Measurements from ENCODE around the gene ACSM2B.
A peak's percentile ranks its signal among the peaks of the same experiment; 100 is the strongest.
"Not testable (repeated sequence)": the region's sequence is repeated elsewhere in the genome, so short reads cannot be mapped to it uniquely, and the experiment has no call there.

The ACSM2B gene

DNA sequence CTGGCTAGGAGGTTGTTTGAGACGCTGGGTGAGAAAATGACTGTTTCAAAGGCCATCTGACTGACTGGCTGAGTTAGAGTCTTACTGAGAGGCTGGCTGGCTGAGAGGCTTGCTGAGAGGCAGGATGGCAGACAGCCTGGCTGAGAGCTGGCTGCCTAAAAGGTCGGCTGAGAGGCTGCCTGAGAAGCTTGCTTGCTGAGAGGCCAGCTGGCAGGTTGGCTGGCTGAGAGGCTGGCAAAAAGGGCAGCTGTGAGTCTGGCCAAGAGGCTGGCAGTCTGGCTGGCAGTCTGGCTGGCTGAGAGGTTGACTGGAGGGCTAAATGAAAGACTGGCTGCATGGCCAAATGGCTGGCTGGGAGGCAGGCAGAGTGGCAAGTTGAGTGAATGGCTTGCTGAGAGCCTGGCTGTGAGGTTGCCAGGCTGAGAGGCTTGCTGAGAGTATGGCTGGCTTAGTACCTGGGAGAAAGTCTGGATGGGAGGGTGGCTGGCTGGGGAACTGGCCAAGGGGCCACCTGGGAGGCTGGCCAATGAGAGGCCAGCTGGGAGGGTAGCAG is 35.3 kb upstream of the ACSM2B start:
- DNase-seq (ENCODE audit: low spot score) = no peak
- TF ChIP-seq, protein P1, sequence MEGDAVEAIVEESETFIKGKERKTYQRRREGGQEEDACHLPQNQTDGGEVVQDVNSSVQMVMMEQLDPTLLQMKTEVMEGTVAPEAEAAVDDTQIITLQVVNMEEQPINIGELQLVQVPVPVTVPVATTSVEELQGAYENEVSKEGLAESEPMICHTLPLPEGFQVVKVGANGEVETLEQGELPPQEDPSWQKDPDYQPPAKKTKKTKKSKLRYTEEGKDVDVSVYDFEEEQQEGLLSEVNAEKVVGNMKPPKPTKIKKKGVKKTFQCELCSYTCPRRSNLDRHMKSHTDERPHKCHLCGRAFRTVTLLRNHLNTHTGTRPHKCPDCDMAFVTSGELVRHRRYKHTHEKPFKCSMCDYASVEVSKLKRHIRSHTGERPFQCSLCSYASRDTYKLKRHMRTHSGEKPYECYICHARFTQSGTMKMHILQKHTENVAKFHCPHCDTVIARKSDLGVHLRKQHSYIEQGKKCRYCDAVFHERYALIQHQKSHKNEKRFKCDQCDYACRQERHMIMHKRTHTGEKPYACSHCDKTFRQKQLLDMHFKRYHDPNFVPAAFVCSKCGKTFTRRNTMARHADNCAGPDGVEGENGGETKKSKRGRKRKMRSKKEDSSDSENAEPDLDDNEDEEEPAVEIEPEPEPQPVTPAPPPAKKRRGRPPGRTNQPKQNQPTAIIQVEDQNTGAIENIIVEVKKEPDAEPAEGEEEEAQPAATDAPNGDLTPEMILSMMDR (IDR thresholded peaks at IDR 0.05; ENCODE audit: extremely low read depth, insufficient read depth, missing control alignments) = no peak
- in situ Hi-C loops (cut with MboI; ENCODE audit: low pct_unique_long_range_greater_than_20kb, low sequenced_read_pairs, unreplicated experiment) = no loop called here

DNA sequence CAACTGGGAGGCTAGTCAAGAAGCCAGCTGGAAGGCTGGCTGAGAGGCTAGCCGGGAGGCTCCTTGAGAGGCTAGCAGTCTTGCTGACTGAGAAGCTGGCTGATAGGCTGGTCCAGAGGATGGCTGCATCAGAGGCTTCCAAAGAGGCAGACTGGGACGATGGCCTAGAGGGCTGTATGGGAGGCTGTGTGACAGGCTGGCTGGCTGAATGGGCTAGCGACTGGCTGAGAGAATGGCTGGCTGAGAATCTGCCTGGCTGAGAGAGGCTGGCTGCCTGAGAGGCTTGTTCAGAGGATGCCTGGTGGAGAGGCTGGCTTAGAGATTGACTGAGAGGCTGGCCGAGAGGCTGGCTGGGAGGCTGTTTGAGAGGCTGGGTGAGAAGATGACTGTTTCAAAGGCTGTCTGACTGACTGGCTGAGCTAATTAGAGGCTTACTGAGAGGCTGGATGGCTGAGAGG is 34.8 kb upstream of the ACSM2B start:
- in situ Hi-C loops (cut with MboI; ENCODE audit: low pct_unique_long_range_greater_than_20kb, low sequenced_read_pairs, unreplicated experiment) = no loop called here
- no peak for DNase-seq (ENCODE audit: low spot score)
- TF ChIP-seq, protein P1 (IDR thresholded peaks at IDR 0.05; ENCODE audit: extremely low read depth, insufficient read depth, missing control alignments) = no peak

DNA sequence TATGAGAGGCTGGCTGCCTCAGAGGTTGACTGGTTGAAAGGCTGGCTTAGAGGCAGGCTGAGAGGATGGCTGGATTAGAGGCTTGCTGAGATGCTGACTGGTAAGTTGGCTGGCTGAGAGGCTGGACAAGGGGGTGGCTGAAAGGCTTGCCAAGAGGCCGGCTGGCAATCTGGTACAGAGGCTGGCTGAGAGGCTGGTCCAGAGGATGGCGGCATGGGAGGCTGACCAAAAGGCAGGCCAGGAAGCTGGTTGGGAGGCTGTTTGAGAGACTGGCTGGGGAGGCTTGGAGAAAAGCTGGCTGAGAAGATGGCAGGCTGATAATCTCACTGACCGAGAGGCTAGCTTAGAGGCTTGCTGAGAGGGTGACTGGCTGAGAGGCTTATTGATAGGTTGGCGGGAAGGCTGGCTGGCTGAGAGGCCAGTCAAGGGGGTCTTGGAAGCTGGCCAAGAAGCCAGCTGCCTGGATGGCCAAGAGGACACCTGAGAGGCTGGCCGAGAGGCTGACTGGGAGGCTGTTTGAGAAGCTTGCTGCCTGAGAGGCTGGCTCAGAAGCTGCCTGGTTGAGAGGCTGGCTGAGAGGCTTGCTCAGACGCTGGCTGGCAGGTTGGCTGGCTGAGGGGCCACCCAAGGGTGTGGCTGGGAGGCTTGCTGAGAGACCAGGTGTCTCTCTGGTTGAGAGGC is 34.2 kb upstream of the ACSM2B start:
- in situ Hi-C loops (cut with MboI; ENCODE audit: low pct_unique_long_range_greater_than_20kb, low sequenced_read_pairs, unreplicated experiment) = no loop called here
- no peak for DNase-seq (ENCODE audit: low spot score)
- TF ChIP-seq, protein P1 (IDR thresholded peaks at IDR 0.05; ENCODE audit: extremely low read depth, insufficient read depth, missing control alignments) = no peak

DNA sequence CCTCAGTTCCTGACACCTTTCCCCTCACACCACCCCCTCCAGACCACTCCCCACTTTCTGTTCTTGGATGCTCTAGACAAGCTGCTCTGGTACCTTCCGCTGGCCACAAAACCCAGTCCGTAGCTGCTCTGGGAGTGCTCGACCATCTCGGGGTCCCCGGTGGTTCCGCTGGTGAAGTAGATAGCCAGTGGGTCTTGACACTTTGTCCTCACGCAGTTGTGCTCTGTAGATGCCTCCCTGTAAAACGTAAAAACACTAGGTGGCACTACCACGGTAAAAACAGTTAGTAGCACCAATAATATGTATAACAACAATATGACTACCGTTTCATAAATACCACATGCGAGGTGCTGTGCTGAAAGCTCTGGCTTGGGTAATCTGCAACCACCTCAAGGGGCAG is 26.0 kb upstream of the ACSM2B start:
- in situ Hi-C loops (cut with MboI; ENCODE audit: low pct_unique_long_range_greater_than_20kb, low sequenced_read_pairs, unreplicated experiment); DNase-seq (ENCODE audit: low spot score): not testable (repeated sequence)
- TF ChIP-seq, protein P1 (IDR thresholded peaks at IDR 0.05; ENCODE audit: extremely low read depth, insufficient read depth, missing control alignments) = peak; percentile 43

DNA sequence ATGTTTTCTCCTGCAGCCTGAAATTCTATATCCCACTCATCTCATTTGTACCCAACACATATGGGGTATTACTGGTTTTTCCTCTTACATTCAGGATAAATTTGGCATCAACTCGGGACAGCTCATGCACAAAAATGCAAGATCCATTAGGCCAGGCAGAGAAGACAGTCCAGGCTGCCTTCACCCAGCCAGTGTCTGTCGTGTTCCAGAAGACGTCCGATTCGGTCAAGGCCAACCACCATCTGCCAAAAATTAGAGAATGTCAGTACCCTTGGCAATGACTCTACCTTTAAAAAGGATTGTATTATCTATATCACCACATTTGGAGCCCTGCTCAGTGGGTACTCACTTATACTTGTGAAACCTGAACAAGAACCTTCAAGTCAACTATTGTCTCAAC is 23.3 kb upstream of the ACSM2B start:
- in situ Hi-C loops (cut with MboI; ENCODE audit: low pct_unique_long_range_greater_than_20kb, low sequenced_read_pairs, unreplicated experiment) = not testable (repeated sequence)

DNA sequence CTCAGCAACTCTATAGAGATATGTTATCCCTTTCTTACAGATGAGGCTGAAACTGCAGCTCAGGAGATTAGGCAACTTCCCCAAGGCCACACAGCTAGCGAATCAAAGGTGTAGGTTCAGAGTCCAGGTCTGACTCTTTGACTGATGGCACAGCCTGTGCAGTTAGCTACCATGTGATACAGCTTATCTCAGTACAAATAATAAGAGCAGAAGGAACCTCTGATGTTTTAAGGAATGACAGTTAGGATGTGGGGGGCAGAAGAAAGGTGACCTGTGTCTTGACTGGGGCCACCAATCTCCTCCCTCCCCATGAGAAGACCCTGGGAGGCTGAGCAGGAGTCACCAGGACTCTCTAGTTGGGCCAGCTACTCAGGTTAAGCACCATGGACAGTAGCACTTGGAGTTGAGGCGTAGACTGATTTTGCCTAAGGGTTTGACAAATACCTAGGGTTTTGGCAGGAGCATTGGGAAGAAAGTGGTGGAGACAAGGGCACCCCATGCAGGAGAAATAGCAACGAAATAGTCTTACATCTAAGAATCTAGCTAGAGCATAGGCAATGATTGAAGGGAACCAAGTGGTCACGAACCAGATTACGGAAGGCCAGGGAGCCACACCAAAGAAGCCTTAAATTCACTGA is 22.8 kb upstream of the ACSM2B start:
- DNase-seq (ENCODE audit: low spot score) = no peak
- TF ChIP-seq, protein P1 (IDR thresholded peaks at IDR 0.05; ENCODE audit: extremely low read depth, insufficient read depth, missing control alignments) = no peak
- in situ Hi-C loops (cut with MboI; ENCODE audit: low pct_unique_long_range_greater_than_20kb, low sequenced_read_pairs, unreplicated experiment) = no loop called here

More for the DNA sequence above, 23.3 kb upstream of the ACSM2B start:
- DNase-seq (ENCODE audit: low spot score) = not testable (repeated sequence)

DNA sequence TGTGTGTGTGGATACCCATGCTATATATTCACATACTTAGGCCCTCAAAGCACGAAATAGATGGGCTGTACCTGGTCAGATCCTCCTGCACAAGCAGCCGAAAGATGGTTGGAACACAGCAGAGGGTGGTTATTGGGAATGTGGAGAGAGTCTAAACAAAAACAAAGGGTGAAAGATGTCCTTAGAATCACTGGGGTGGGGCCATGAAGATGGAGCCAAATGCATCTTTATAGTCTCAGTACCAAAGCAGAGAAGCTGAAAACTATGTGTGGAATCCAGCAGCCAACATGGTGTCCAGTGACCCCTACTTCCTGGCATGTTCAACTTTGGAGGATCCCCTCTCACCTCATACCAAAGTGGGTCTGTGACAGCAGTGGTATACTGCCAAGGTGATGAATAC is 19.5 kb upstream of the ACSM2B start:
- not testable (repeated sequence) for DNase-seq (ENCODE audit: low spot score)

DNA sequence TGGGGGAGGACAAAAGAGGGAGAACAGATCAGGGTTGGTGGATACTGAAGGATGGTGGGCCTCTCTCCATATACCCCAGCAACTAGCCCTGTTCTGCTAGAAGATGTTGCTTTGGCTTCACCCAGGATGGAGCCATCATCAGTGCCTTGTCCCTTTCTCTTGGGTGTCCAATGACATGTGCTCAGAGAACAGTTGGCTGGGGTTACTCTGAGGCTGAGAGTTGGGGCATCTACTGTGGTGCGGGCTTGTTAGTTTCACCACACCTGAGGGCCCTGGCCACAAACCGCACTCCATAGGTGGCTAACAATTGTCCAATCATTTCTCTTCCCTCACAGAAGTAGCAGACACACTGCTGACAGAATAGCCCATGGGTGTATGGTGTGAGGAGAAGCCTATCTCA is 18.9 kb upstream of the ACSM2B start:
- in situ Hi-C loops (cut with MboI; ENCODE audit: low pct_unique_long_range_greater_than_20kb, low sequenced_read_pairs, unreplicated experiment); DNase-seq (ENCODE audit: low spot score): not testable (repeated sequence)

More for the DNA sequence above, 19.5 kb upstream of the ACSM2B start:
- in situ Hi-C loops (cut with MboI; ENCODE audit: low pct_unique_long_range_greater_than_20kb, low sequenced_read_pairs, unreplicated experiment) = not testable (repeated sequence)

DNA sequence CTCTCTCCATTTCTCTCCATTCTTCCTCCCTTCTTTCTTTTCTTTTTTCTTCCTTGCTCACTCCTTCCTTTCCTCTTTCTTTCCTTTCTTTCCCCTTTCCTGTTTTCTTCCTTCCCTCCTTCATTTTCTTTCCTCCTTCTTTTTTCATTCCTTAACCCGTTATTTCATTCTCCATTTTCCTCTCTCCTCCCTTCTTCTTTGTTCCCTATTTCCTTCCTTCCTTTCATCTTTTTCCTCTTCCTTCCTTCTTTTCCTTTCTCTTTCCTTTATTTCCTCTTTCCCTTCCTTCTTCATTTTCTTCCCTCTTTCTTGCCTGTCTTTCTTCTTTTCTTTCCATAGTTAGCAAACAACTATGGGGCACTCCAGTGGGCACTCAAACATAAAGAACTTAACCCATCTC is 16.6 kb upstream of the ACSM2B start:
- DNase-seq (ENCODE audit: low spot score); in situ Hi-C loops (cut with MboI; ENCODE audit: low pct_unique_long_range_greater_than_20kb, low sequenced_read_pairs, unreplicated experiment): not testable (repeated sequence)

DNA sequence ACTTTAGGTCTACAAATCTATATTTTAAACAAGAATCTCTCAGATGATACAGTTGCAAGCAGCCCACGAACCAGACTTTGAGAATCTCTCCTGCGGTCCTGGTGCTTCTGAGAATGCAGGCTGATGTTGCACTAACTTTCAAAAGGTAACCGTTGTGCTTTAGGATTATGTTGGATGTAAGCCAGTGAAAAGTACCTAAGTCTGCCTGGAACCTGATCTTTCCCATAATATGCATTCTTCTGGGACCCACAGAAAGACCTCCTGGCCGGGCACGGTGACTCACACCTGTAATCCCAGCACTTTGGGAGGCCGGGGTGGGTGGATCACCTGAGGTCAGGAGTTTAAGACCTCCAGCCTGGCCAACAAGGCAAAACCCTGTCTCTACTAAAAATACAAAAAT is 13.3 kb upstream of the ACSM2B start:
- in situ Hi-C loops (cut with MboI; ENCODE audit: low pct_unique_long_range_greater_than_20kb, low sequenced_read_pairs, unreplicated experiment); DNase-seq (ENCODE audit: low spot score): not testable (repeated sequence)

DNA sequence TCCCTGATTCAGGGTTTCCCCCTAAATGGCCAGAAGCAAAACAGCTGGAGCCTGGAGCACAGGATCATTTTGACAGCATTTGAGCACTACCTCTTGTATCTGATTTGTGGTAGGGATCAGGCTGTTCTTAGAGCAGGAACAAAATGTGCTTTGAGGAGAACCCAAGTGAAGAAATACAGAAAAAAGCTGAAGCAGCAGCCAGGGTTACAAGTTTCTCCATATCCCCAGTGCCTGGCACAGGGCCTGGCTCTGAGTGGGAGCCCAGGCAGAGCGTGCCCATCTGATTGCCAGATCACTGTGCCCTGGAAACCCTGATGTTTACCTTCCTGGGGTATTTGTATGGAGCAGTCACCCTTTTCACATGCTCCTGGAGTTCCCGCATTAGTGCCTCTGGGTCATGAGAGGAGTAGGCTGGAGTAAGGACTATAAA is 11.5 kb upstream of the ACSM2B start:
- DNase-seq (ENCODE audit: low spot score); in situ Hi-C loops (cut with MboI; ENCODE audit: low pct_unique_long_range_greater_than_20kb, low sequenced_read_pairs, unreplicated experiment): not testable (repeated sequence)

DNA sequence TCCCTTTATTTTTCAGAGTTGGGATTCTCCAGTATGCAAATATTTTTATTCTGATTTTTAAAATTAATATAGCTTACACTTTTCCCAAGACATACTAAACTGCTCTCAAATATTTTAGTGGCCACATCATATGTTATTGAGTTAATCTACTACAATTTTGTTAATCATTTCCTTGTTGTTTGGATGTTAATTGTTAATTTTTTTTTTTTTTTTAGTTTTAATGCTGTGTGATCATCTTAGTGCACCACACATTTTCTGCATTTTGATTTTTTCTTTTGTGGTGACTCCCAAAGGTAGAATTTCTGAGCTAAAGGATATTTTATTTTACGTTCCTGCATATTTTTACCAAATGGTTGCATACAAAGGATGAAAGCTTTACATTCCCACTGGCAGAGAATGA is 10.5 kb upstream of the ACSM2B start:
- in situ Hi-C loops (cut with MboI; ENCODE audit: low pct_unique_long_range_greater_than_20kb, low sequenced_read_pairs, unreplicated experiment); DNase-seq (ENCODE audit: low spot score): not testable (repeated sequence)
